Smooth muscle cell (in vitro differentiated cells): ENCODE measurements around the gene SLC12A9. TPM values are rescaled to one million over a fixed set of nuclear protein-coding genes. Genes with fewer than 3 reads are reported as not detected.

Source experiments
- DNase-seq: peaks from one replicate; lab custom pipeline; 2025; ENCODE audit not compliant: unreplicated experiment; lab: John Stamatoyannopoulos, UW
- H2AFZ ChIP-seq: fragments of 200-600 bp; sonication (generic); 2 replicates; pipeline ENCODE4 v1.6.0; 2016; ENCODE audit warnings: antibody characterized with exemption, low read depth, mild to moderate bottlenecking
- H3F3A ChIP-seq: fragments of 200-600 bp; sonication (generic); 2 replicates; pipeline ENCODE4 v1.6.0; 2017; ENCODE audit warnings: antibody characterized with exemption, low read depth
- H3K27ac ChIP-seq: fragments of 200-600 bp; sonication (generic); 2 replicates; pipeline ENCODE4 v1.5.1; 2016; ENCODE audit warnings: low read depth, mild to moderate bottlenecking
- H3K27me3 ChIP-seq: fragments of 200-600 bp; sonication (generic); 2 replicates; pipeline ENCODE4 v1.6.1; 2016; ENCODE audit warnings: low read depth, mild to moderate bottlenecking
- H3K36me3 ChIP-seq: fragments of 200-600 bp; sonication (generic); 2 replicates; pipeline ENCODE4 v1.5.1; 2016; ENCODE audit warnings: low read depth
- H3K4me1 ChIP-seq: fragments of 200-600 bp; sonication (generic); 2 replicates; pipeline ENCODE4 v1.5.1; 2016; ENCODE audit warnings: low read depth
- H3K4me2 ChIP-seq: fragments of 200-600 bp; sonication (generic); 2 replicates; pipeline ENCODE4 v1.6.0; 2016; ENCODE audit warnings: mild to moderate bottlenecking
- H3K4me3 ChIP-seq: fragments of 200-600 bp; sonication (generic); 2 replicates; pipeline ENCODE4 v1.5.1; 2016; ENCODE audit warnings: mild to moderate bottlenecking
- H3K79me2 ChIP-seq: fragments of 200-600 bp; sonication (generic); 2 replicates; pipeline ENCODE4 v1.6.0; 2016; ENCODE audit warnings: low read depth, mild to moderate bottlenecking
- H3K9ac ChIP-seq: fragments of 200-600 bp; sonication (generic); 2 replicates; pipeline ENCODE4 v1.6.0; 2016; ENCODE audit warnings: low read depth
- H3K9me3 ChIP-seq: fragments of 200-600 bp; sonication (generic); replicated peaks from 2 replicates; pipeline ENCODE4 v1.5.1; 2016; ENCODE audit warnings: low read depth
- H4K20me1 ChIP-seq: fragments of 200-600 bp; sonication (generic); 2 replicates; pipeline ENCODE4 v1.6.0; 2016; ENCODE audit warnings: low read depth
- CTCF ChIP-seq: fragments of 200-600 bp; sonication (generic); IDR thresholded peaks from 2 replicates; pipeline ENCODE4 v1.5.1; 2017; ENCODE audit warnings: borderline replicate concordance, mild to moderate bottlenecking, antibody characterized with exemption; ENCODE audit not compliant: insufficient read depth, poor library complexity, severe bottlenecking
- WGBS: methylation state at CpG from one replicate; pipeline ENCODE4 v1.1.7; 2016; ENCODE audit warnings: low lambda C conversion rate; 5-methylcytosine and 5-hydroxymethylcytosine counted together
- polyA plus RNA-seq: library from polyadenylated mRNA; unstranded; fragments of >200 nt; fragmentation: Nextera tagmentation; extraction: Ambion mirVana; gene quantifications from 2 replicates; pipeline ENCODE4 v1.2.1, GENCODE V29; 2016
- total RNA-seq: library from RNA; depleted of rRNA; stranded (reverse); fragments of >200 nt; gene quantifications from 2 replicates; pipeline ENCODE4 v1.2.3, GENCODE V29; 2014

The SLC12A9 gene
- total and polyA plus RNA-seq, 2 experiments from 2014 or later, result 8.9 to 12.1 TPM

GRCh38 chr7:100897772-100898454 is 45.4 kb downstream of the SLC12A9 start:
- no peaks in the 10 kb centered on the region for H3K9me3 ChIP-seq
- H3K4me3 ChIP-seq, result no peak overlapping the region
- DNase-seq, result no peak
- H3K36me3 ChIP-seq, result no peaks in the 10 kb centered on the region
- no peaks in the 10 kb centered on the region for H3F3A ChIP-seq
- H3K9ac ChIP-seq, result no peak overlapping the region
- H3K4me1 ChIP-seq, result peaks cover 18% of the 10 kb centered on the region
- TF ChIP-seq CTCF, result no peak
- H3K4me2 ChIP-seq, result no peak overlapping the region
- WGBS, result 82% methylated on average over 13 of the region's 13 CpGs
- peaks cover 26% of the 10 kb centered on the region for H3K27me3 ChIP-seq
- no peak overlapping the region for H2AFZ ChIP-seq
- no peaks in the 10 kb centered on the region for H3K79me2 ChIP-seq
- no peak overlapping the region for H3K27ac ChIP-seq
- no peaks in the 10 kb centered on the region for H4K20me1 ChIP-seq

GRCh38 chr7:100899432-100899831 is 46.9 kb downstream of the SLC12A9 start:
- no peak overlapping the region for H3K4me2 ChIP-seq
- DNase-seq, result no peak
- no peak overlapping the region for H3K9ac ChIP-seq
- no peaks in the 10 kb centered on the region for H3K36me3 ChIP-seq
- peaks cover 26% of the 10 kb centered on the region for H3K27me3 ChIP-seq
- H4K20me1 ChIP-seq, result no peaks in the 10 kb centered on the region
- TF ChIP-seq CTCF, result no peak
- H3K27ac ChIP-seq, result no peak overlapping the region
- no peaks in the 10 kb centered on the region for H3K79me2 ChIP-seq
- peaks cover 12% of the 10 kb centered on the region for H3K4me1 ChIP-seq
- WGBS, result 95% methylated on average over 5 of the region's 5 CpGs
- H3K4me3 ChIP-seq, result no peak overlapping the region
- H3K9me3 ChIP-seq, result no peaks in the 10 kb centered on the region
- H2AFZ ChIP-seq, result no peak overlapping the region
- no peaks in the 10 kb centered on the region for H3F3A ChIP-seq

- no peaks in the 10 kb centered on the region for H4K20me1 ChIP-seq
- no peaks in the 10 kb centered on the region for H3K4me1 ChIP-seq
- WGBS, result 90% methylated on average over 2 of the region's 2 CpGs
- H3K9ac ChIP-seq, result no peak overlapping the region
- no peak overlapping the region for H3K4me2 ChIP-seq
- no peaks in the 10 kb centered on the region for H3F3A ChIP-seq
- no peak overlapping the region for H3K27ac ChIP-seq
- no peaks in the 10 kb centered on the region for H3K36me3 ChIP-seq
- TF ChIP-seq CTCF, result no peak
- H3K9me3 ChIP-seq, result no peaks in the 10 kb centered on the region
- no peaks in the 10 kb centered on the region for H3K79me2 ChIP-seq
- no peak for DNase-seq
- peaks cover 19% of the 10 kb centered on the region for H3K27me3 ChIP-seq
- no peak overlapping the region for H2AFZ ChIP-seq
- H3K4me3 ChIP-seq, result no peak overlapping the region
Measured at GRCh38 chr7:100900978-100901377, 48.5 kb downstream of the SLC12A9 start.

- no peak overlapping the region for H3K4me2 ChIP-seq
- H3K4me1 ChIP-seq, result no peaks in the 10 kb centered on the region
- no peaks in the 10 kb centered on the region for H3K36me3 ChIP-seq
- H3K9ac ChIP-seq, result no peak overlapping the region
- H2AFZ ChIP-seq, result no peak overlapping the region
- 76% methylated on average over 5 of the region's 5 CpGs for WGBS
- no peak for DNase-seq
- no peak overlapping the region for H3K4me3 ChIP-seq
- no peaks in the 10 kb centered on the region for H3K79me2 ChIP-seq
- no peaks in the 10 kb centered on the region for H3F3A ChIP-seq
- TF ChIP-seq CTCF, result no peak
- peaks cover 11% of the 10 kb centered on the region for H3K27me3 ChIP-seq
- H3K27ac ChIP-seq, result no peak overlapping the region
- no peaks in the 10 kb centered on the region for H4K20me1 ChIP-seq
- H3K9me3 ChIP-seq, result no peaks in the 10 kb centered on the region
Measured at GRCh38 chr7:100901921-100902332, 49.4 kb downstream of the SLC12A9 start.
